DMS53 treated with DMSO at 0.1 percent for 48 hours (cell line): ENCODE measurements around the gene KCNC2.
"Not testable (repeated sequence)": the region's sequence is repeated elsewhere in the genome, so short reads cannot be mapped to it uniquely, and the experiment has no call there.

ENCODE experiments used
- DNase-seq: peaks from one replicate; lab custom pipeline; 2025; ENCODE audit not compliant: unreplicated experiment; lab: John Stamatoyannopoulos, UW

The KCNC2 gene

GRCh38 chr12:75209812-75210138 lies at the start of gene KCNC2:
Gene KCNC2 (minus strand): TSS chr12:75209839.
- DNase-seq = no peak

GRCh38 chr12:75259143-75259542 lies 49.5 kb upstream of the KCNC2 start:
- no peak for DNase-seq

GRCh38 chr12:75257510-75257909 lies 47.9 kb upstream of the KCNC2 start:
- no peak for DNase-seq

GRCh38 chr12:75245108-75245507 lies 35.5 kb upstream of the KCNC2 start:
- DNase-seq = no peak

GRCh38 chr12:75239987-75240386 lies 30.3 kb upstream of the KCNC2 start:
- no peak for DNase-seq

GRCh38 chr12:75236206-75236605 lies 26.6 kb upstream of the KCNC2 start:
- DNase-seq = no peak

GRCh38 chr12:75227132-75227531 lies 17.5 kb upstream of the KCNC2 start:
- no peak for DNase-seq

GRCh38 chr12:75212072-75212471 lies 2.4 kb upstream of the KCNC2 start:
- DNase-seq = no peak

GRCh38 chr12:75208856-75209811 lies 505 bp downstream of the KCNC2 start:
- DNase-seq = no peak

- no peak for DNase-seq
Measured at GRCh38 chr12:75207338-75208083, 2.1 kb downstream of the KCNC2 start.

GRCh38 chr12:75205558-75205957 lies 4.1 kb downstream of the KCNC2 start:
- DNase-seq = no peak

- no peak for DNase-seq
Measured at GRCh38 chr12:75196865-75197264, 12.8 kb downstream of the KCNC2 start.

GRCh38 chr12:75196408-75196807 lies 13.2 kb downstream of the KCNC2 start:
- no peak for DNase-seq

GRCh38 chr12:75194250-75194649 lies 15.4 kb downstream of the KCNC2 start:
- DNase-seq = no peak

- no peak for DNase-seq
Measured at GRCh38 chr12:75192196-75192595, 17.4 kb downstream of the KCNC2 start.

GRCh38 chr12:75190846-75191245 lies 18.8 kb downstream of the KCNC2 start:
- DNase-seq = no peak

- not testable (repeated sequence) for DNase-seq
Measured at GRCh38 chr12:75185881-75186280, 23.8 kb downstream of the KCNC2 start.

GRCh38 chr12:75184516-75184915 lies 25.1 kb downstream of the KCNC2 start:
- DNase-seq = no peak

- no peak for DNase-seq
Measured at GRCh38 chr12:75183967-75184366, 25.7 kb downstream of the KCNC2 start.

GRCh38 chr12:75177997-75178396 lies 31.6 kb downstream of the KCNC2 start:
- peak; percentile 86 for DNase-seq

GRCh38 chr12:75172611-75173010 lies 37.0 kb downstream of the KCNC2 start:
- DNase-seq = no peak

- no peak for DNase-seq
Measured at GRCh38 chr12:75170640-75171185, 38.9 kb downstream of the KCNC2 start.
